H1 (cell line): ENCODE measurements around the gene TBX2.

Experiments used
- EP300 ChIP-seq, 2 experiments: IDR thresholded peaks; 1 replicate in 1 of 2; 2 replicates in 1 of 2; pipeline ENCODE4 v1.6.1; 2011 to 2012; ENCODE audit warnings: low read depth in 2 of 2, low read length in 2 of 2, mild to moderate bottlenecking in 2 of 2, borderline replicate concordance in 1 of 2, inconsistent platforms in 1 of 2, moderate library complexity in 1 of 2
- POLR2A ChIP-seq, 2 experiments: IDR thresholded peaks; 1 replicate in 1 of 2; 2 replicates in 1 of 2; pipeline ENCODE4 v1.6.1; 2011; ENCODE audit warnings: low read depth in 2 of 2, low read length in 2 of 2, mild to moderate bottlenecking in 2 of 2; ENCODE audit errors: control extremely low read depth in 1 of 2
- TAF1 ChIP-seq: IDR thresholded peaks from 2 replicates; pipeline ENCODE4 v1.6.1; 2011; ENCODE audit warnings: mild to moderate bottlenecking, low read depth, low read length
- ZNF274 ChIP-seq: IDR thresholded peaks from 2 replicates; pipeline ENCODE4 v1.7.0; 2012; ENCODE audit warnings: low read length, borderline replicate concordance; ENCODE audit errors: extremely low read depth

GRCh38 chr17:61404913-61405685 lies 5.5 kb downstream of the TBX2 start:
- TF ChIP-seq ZNF274 (no peak), POLR2A (IDR thresholded peaks at IDR 0.05; ENCODE audit: control extremely low read depth in 1 of 2, low read depth in 2 of 2, low read length in 2 of 2) (no peak), EP300 (IDR thresholded peaks at IDR 0.05; ENCODE audit: borderline replicate concordance in 1 of 2, low read depth in 2 of 2, low read length in 2 of 2) (no peak), TAF1 (no peak)
